Measurements from ENCODE around the gene FMNL2. TPM values are rescaled to one million over a fixed set of nuclear protein-coding genes. Genes with fewer than 3 reads are reported as not detected.

FMNL2 gene
- polyA plus RNA-seq, 1 donor from 2014 or later: 86.5 TPM

- Histone ChIP-seq H3K27me3 (ENCODE audit: insufficient read depth, low read depth, low read length) (no peaks in the 10 kb centered on the region), H3K36me3 (ENCODE audit: insufficient read depth, low read length) (no peaks in the 10 kb centered on the region), H3K27ac (ENCODE audit: low read length) (no peak overlapping the region), H3K79me2 (replicated peaks; ENCODE audit: insufficient read depth, low read length) (peaks cover 38% of the 10 kb centered on the region), H4K20me1 (ENCODE audit: insufficient read depth) (no peaks in the 10 kb centered on the region), H3K4me3 (ENCODE audit: low read length) (no peak overlapping the region), H3K9me3 (ENCODE audit: low read length) (no peaks in the 10 kb centered on the region), H2AFZ (ENCODE audit: low read depth, low read length) (no peak overlapping the region), H3K9ac (ENCODE audit: low read length) (no peak overlapping the region), H3K4me2 (ENCODE audit: low read length) (no peak overlapping the region), H3F3A (ENCODE audit: insufficient read depth, low read length, poor library complexity, severe bottlenecking) (no peaks in the 10 kb centered on the region), H3K9me2 (ENCODE audit: insufficient read depth, low read length) (no peaks in the 10 kb centered on the region)
- TF ChIP-seq RAD21 (conservative IDR thresholded peaks at IDR 0.05) (no peak), TAF1 (IDR thresholded peaks at IDR 0.05; ENCODE audit: low read depth) (no peak)
Measured at GRCh38 chr2:152353364-152353763, 18.4 kb downstream of the FMNL2 start.

GRCh38 chr2:152354069-152354755 is 19.2 kb downstream of the FMNL2 start:
- Histone ChIP-seq H3K79me2 (replicated peaks; ENCODE audit: insufficient read depth, low read length) (peaks cover 39% of the 10 kb centered on the region), H3K27me3 (ENCODE audit: insufficient read depth, low read depth, low read length) (no peaks in the 10 kb centered on the region), H3K4me3 (ENCODE audit: low read length) (no peak overlapping the region), H3K36me3 (ENCODE audit: insufficient read depth, low read length) (no peaks in the 10 kb centered on the region), H2AFZ (ENCODE audit: low read depth, low read length) (no peak overlapping the region), H3F3A (ENCODE audit: insufficient read depth, low read length, poor library complexity, severe bottlenecking) (no peaks in the 10 kb centered on the region), H3K4me2 (ENCODE audit: low read length) (no peak overlapping the region), H3K9ac (ENCODE audit: low read length) (no peak overlapping the region), H3K27ac (ENCODE audit: low read length) (no peak overlapping the region), H3K9me3 (ENCODE audit: low read length) (no peaks in the 10 kb centered on the region), H4K20me1 (ENCODE audit: insufficient read depth) (no peaks in the 10 kb centered on the region), H3K9me2 (ENCODE audit: insufficient read depth, low read length) (no peaks in the 10 kb centered on the region)
- TF ChIP-seq SMC3 (conservative IDR thresholded peaks at IDR 0.05; ENCODE audit: poor library complexity) (no peak), EP300 (conservative IDR thresholded peaks at IDR 0.05; ENCODE audit: poor library complexity, severe bottlenecking) (no peak), MXI1 (conservative IDR thresholded peaks at IDR 0.05; ENCODE audit: poor library complexity, severe bottlenecking) (no peak), EZH2 (IDR thresholded peaks at IDR 0.05; ENCODE audit: borderline replicate concordance, insufficient read depth, low read length, poor library complexity, severe bottlenecking) (no peak), TAF1 (IDR thresholded peaks at IDR 0.05; ENCODE audit: low read depth) (no peak), RAD21 (conservative IDR thresholded peaks at IDR 0.05) (no peak), CTCF (IDR thresholded peaks at IDR 0.05; ENCODE audit: poor library complexity, severe bottlenecking) (no peak), POLR2AphosphoS5 (IDR thresholded peaks at IDR 0.05) (no peak), REST (IDR thresholded peaks at IDR 0.05; ENCODE audit: borderline replicate concordance) (no peak)
